Measurements from ENCODE around the gene ZNF276. TPM values are rescaled to one million over a fixed set of nuclear protein-coding genes. Genes with fewer than 3 reads are reported as not detected.

Gene ZNF276, protein sequence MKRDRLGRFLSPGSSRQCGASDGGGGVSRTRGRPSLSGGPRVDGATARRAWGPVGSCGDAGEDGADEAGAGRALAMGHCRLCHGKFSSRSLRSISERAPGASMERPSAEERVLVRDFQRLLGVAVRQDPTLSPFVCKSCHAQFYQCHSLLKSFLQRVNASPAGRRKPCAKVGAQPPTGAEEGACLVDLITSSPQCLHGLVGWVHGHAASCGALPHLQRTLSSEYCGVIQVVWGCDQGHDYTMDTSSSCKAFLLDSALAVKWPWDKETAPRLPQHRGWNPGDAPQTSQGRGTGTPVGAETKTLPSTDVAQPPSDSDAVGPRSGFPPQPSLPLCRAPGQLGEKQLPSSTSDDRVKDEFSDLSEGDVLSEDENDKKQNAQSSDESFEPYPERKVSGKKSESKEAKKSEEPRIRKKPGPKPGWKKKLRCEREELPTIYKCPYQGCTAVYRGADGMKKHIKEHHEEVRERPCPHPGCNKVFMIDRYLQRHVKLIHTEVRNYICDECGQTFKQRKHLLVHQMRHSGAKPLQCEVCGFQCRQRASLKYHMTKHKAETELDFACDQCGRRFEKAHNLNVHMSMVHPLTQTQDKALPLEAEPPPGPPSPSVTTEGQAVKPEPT
- total RNA-seq = 16.9 and 18.9 TPM in 2 replicates

DNA sequence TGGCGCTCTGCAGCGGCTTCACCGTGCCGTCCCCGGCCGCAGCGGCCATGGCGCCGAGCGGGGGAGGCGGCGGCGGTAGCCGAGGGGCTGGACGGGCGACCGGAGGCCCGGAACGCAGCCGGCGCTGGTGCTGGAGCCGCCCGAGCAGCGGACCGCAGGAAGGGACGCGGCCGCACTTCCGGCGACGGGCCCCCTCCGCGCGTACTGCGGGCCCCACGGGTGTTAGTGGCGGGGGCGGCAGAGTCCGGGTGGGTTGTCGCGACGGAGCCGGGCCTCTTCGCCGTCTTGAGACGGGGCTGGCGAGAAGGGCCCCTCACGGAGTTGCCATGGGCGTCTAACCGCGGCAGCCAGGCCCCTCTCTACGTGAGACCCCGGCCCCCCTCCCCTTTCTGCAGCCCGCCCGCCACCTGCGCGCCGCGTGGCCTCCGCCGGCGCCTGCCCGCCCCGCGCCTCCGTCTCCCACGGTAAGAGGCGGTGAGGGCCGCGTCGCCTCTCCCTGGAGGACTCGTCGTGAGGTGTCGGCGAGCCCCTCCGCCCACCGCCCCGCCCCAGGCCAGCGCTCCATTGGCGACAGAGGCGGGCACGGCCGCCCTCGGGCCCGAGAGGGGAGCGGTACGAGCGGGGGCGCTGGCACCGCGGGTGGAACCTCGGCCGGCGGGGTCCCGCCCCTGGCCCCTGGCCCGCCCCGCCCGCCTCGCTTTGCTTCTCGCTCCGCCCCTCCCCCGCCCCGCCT is at the start of gene ZNF276, which contains the start of gene VPS9D1:
TSS of gene ZNF276 (plus strand) at position 725 of the 733 bp plus-strand sequence. CDS start 104 bp downstream, outside the sequence.
TSS of gene VPS9D1 (minus strand) at position 86 of the 733 bp plus-strand sequence. CDS start at position 49, 37 bp downstream.

DNA sequence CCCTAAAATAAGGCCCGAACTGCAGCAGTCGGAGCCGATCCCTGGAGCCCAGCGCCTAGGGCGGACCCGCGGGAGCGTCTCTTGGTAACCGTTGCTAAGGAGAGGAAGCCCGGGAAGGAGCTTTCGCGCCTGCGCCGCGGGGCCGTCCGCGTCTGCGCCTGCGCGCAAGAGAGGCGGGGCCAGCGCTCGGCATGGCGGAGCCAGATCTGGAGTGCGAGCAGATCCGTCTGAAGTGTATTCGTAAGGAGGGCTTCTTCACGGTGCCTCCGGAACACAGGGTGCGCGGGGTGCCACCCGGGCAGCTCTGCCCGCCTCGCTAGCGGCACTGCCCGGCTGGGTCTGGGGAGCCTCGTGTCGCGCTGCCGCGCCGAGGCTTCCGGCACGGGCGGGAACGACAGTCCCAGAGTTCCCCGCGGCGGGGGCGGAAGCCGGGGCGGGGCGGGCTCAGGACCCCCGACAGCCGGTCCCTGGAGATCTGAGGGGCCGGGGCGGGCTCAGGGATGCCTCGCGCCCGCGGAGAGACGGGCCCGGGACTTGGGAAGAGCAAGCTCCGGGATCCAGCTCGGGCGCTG is 34.7 kb upstream of the ZNF276 start, which contains the start of gene CDK10:
TSS of gene CDK10 (plus strand) at position 170 of the 572 bp plus-strand sequence. CDS start at position 192, 22 bp downstream.

DNA sequence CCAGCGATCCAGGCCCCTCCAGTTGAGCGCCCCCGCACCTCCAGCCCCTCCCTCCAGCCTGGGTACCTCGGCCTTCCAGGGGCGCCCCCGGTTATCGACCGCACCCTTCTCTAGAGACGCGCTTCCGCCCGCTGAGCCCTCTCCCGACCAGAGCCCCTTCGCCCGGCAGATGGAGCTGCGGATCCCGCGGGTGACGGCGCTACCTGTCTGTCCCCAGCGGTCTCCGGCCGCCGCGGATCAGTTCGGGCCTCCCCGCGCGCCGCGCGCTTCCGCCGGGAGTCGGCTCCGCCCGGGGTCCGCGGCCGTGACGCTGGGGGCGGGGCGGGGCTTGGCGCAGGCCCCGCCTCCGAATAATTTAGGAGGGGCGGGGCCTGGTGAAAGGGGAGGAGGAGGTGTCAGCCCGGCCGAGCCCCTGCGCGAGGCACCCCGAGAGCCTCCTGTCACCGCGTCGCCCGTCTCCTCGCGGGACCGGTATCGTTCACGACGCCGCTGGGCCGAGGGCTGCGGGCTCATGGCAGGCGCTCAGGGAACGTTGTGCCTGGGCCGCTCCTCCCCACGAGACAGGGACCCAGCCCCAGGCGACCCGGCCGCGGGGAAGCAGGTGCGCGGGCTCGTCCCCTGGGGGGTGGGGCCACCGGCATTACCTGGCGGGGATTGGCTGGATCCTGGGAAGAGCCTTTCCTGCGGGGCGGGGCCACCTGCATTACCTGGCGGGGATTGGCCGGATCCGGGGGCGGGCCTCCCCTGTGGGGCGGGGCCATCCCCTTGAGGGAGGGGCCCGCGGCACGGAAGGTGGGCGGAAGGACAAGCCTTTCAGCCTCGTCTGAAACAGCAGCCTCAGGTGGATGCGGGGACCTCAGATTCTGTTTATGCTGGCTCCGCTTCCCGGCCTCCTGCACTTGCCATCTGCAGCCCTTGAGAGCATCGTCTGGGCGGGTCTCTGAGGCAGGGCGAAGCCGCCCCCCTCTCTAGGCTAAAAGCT is 19.6 kb upstream of the ZNF276 start, which contains the start of gene SPATA2L:
TSS of gene SPATA2L (minus strand) at position 281 of the 982 bp plus-strand sequence. CDS start 473 bp downstream, outside the sequence.

Other genes starting within 250 kb of the ZNF276 start
- gene ANKRD11, start 231.0 kb upstream of the ZNF276 start, total RNA-seq = 101 and 130 TPM in 2 replicates
- 58.9 and 134 TPM in 2 replicates for gene SPG7, start 213.1 kb upstream of the ZNF276 start, total RNA-seq
- 1,853 and 3,370 TPM in 2 replicates for gene RPL13, start 160.9 kb upstream of the ZNF276 start, total RNA-seq
- 25.6 and 44.9 TPM in 2 replicates for gene CPNE7, start 145.8 kb upstream of the ZNF276 start, total RNA-seq
- gene DPEP1, start 107.9 kb upstream of the ZNF276 start, total RNA-seq = 0.88 TPM in 1 of 2 replicates, not detected in the other
- 125 and 137 TPM in 2 replicates for gene CHMP1A, start 63.8 kb upstream of the ZNF276 start, total RNA-seq
- gene SPATA33, start 63.7 kb upstream of the ZNF276 start, total RNA-seq = 2.4 and 5.6 TPM in 2 replicates
- 34.4 and 53.1 TPM in 2 replicates for gene CDK10, start 34.8 kb upstream of the ZNF276 start, total RNA-seq
- 19.8 and 20.4 TPM in 2 replicates for gene SPATA2L, start 19.8 kb upstream of the ZNF276 start, total RNA-seq
- gene VPS9D1, start 639 bp upstream of the ZNF276 start, total RNA-seq = 12.7 and 16.4 TPM in 2 replicates
- gene FANCA, start 95.1 kb downstream of the ZNF276 start, total RNA-seq = 2.4 and 51.7 TPM in 2 replicates
- 3.0 and 7.0 TPM in 2 replicates for gene SPIRE2, start 106.9 kb downstream of the ZNF276 start, total RNA-seq
- gene TCF25, start 152.1 kb downstream of the ZNF276 start, total RNA-seq = 221 and 314 TPM in 2 replicates
- 3.9 and 5.6 TPM in 2 replicates for gene MC1R, start 197.3 kb downstream of the ZNF276 start, total RNA-seq
- 114 and 360 TPM in 2 replicates for gene TUBB3, start 201.8 kb downstream of the ZNF276 start, total RNA-seq
- 77.3 and 93.3 TPM in 2 replicates for gene DEF8, start 227.2 kb downstream of the ZNF276 start, total RNA-seq

All from placental pericyte (primary cell).